CD4-positive, alpha-beta T cell treated with Interleukin-2 at 100 ng/mL for 4 hours (primary cell): Measurements from ENCODE around the gene TMEM108.
"Not testable (repeated sequence)": the region's sequence is repeated elsewhere in the genome, so short reads cannot be mapped to it uniquely, and the experiment has no call there.

Source experiments
- DNase-seq: peaks from one replicate; pipeline ENCODE4 v3.0.0-alpha.2; 2020; ENCODE audit warnings: low spot score

The TMEM108 gene

GRCh38 chr3:133038089-133038730, at the start of gene TMEM108:
TSS of gene TMEM108 (plus strand) at chr3:133038391.
- DNase-seq, result no peak

GRCh38 chr3:132995971-132996370, 42.2 kb upstream of the TMEM108 start:
- DNase-seq, result no peak

- DNase-seq, result no peak
Observed at GRCh38 chr3:132997404-132998185, 40.6 kb upstream of the TMEM108 start.

GRCh38 chr3:133005032-133005431, 33.2 kb upstream of the TMEM108 start:
- DNase-seq, result not testable (repeated sequence)

GRCh38 chr3:133007601-133008000, 30.6 kb upstream of the TMEM108 start:
- DNase-seq, result no peak

- no peak for DNase-seq
Observed at GRCh38 chr3:133014325-133014724, 23.9 kb upstream of the TMEM108 start.

- not testable (repeated sequence) for DNase-seq
Observed at GRCh38 chr3:133015573-133015972, 22.6 kb upstream of the TMEM108 start.

GRCh38 chr3:133016838-133017309, 21.3 kb upstream of the TMEM108 start:
- DNase-seq, result no peak

- DNase-seq, result no peak
Observed at GRCh38 chr3:133018921-133019320, 19.3 kb upstream of the TMEM108 start.

GRCh38 chr3:133021206-133021605, 17.0 kb upstream of the TMEM108 start:
- DNase-seq, result no peak

- DNase-seq, result no peak
Observed at GRCh38 chr3:133023362-133023761, 14.8 kb upstream of the TMEM108 start.

- DNase-seq, result no peak
Observed at GRCh38 chr3:133025546-133025945, 12.6 kb upstream of the TMEM108 start.

- no peak for DNase-seq
Observed at GRCh38 chr3:133032301-133032700, 5.9 kb upstream of the TMEM108 start.

GRCh38 chr3:133037436-133037835, 755 bp upstream of the TMEM108 start:
- no peak for DNase-seq

- DNase-seq, result no peak
Observed at GRCh38 chr3:133038731-133039375, 662 bp downstream of the TMEM108 start.

- DNase-seq, result no peak
Observed at GRCh38 chr3:133040696-133041523, 2.7 kb downstream of the TMEM108 start.

GRCh38 chr3:133041524-133041829, 3.3 kb downstream of the TMEM108 start:
- DNase-seq, result no peak

- DNase-seq, result no peak
Observed at GRCh38 chr3:133042778-133043177, 4.6 kb downstream of the TMEM108 start.

- DNase-seq, result no peak
Observed at GRCh38 chr3:133047980-133048379, 9.8 kb downstream of the TMEM108 start.

- DNase-seq, result no peak
Observed at GRCh38 chr3:133049491-133049890, 11.3 kb downstream of the TMEM108 start.

GRCh38 chr3:133050891-133051290, 12.7 kb downstream of the TMEM108 start:
- no peak for DNase-seq

- no peak for DNase-seq
Observed at GRCh38 chr3:133053532-133053931, 15.3 kb downstream of the TMEM108 start.
